MM.1S (cell line): Measurements from ENCODE around the gene MOBP.

ENCODE experiments used
- DNase-seq: peaks from one replicate; pipeline ENCODE4 v3.0.0-alpha.2; 2015
- H2AFZ ChIP-seq: fragments of 300-600 bp; sonication (generic); 2 replicates; pipeline ENCODE4 v1.6.0; 2016; ENCODE audit warnings: antibody characterized with exemption, low read length
- H3F3A ChIP-seq: fragments of 300-600 bp; sonication (generic); 2 replicates; pipeline ENCODE4 v1.6.1; 2016; ENCODE audit warnings: mild to moderate bottlenecking, antibody characterized with exemption, low read length, moderate library complexity, mixed read lengths; ENCODE audit not compliant: insufficient read depth
- H3K27ac ChIP-seq: fragments of 300-600 bp; sonication (generic); 2 replicates; pipeline ENCODE4 v1.5.1; 2016; ENCODE audit warnings: mild to moderate bottlenecking, low read length
- H3K27me3 ChIP-seq: fragments of 300-600 bp; sonication (generic); replicated peaks from 2 replicates; pipeline ENCODE4 v1.6.0; 2016; ENCODE audit warnings: low read length; ENCODE audit not compliant: insufficient read depth
- H3K36me3 ChIP-seq: fragments of 300-600 bp; sonication (generic); replicated peaks from 2 replicates; pipeline ENCODE4 v1.6.1; 2016; ENCODE audit warnings: mild to moderate bottlenecking, low read length, mixed read lengths; ENCODE audit not compliant: insufficient read depth
- H3K4me1 ChIP-seq: fragments of 300-600 bp; sonication (generic); 2 replicates; pipeline ENCODE4 v1.6.1; 2016; ENCODE audit warnings: low read length, mixed read lengths
- H3K4me2 ChIP-seq: fragments of 300-600 bp; sonication (generic); 2 replicates; pipeline ENCODE4 v1.6.0; 2016; ENCODE audit warnings: low read depth, low read length
- H3K4me3 ChIP-seq: fragments of 300-600 bp; sonication (generic); 2 replicates; pipeline ENCODE4 v1.5.1; 2016; ENCODE audit warnings: low read length, mixed read lengths
- H3K79me2 ChIP-seq: fragments of 300-600 bp; sonication (generic); 2 replicates; pipeline ENCODE4 v1.6.1; 2016; ENCODE audit warnings: mixed run types, low read length, mixed read lengths
- H3K9ac ChIP-seq: fragments of 300-600 bp; sonication (generic); 2 replicates; pipeline ENCODE4 v1.6.1; 2016; ENCODE audit warnings: low read length, mixed read lengths
- H3K9me2 ChIP-seq: fragments of 300-600 bp; sonication (generic); replicated peaks from 2 replicates; pipeline ENCODE4 v1.6.1; 2016; ENCODE audit warnings: mild to moderate bottlenecking, low read length, mixed read lengths; ENCODE audit not compliant: insufficient read depth
- H3K9me3 ChIP-seq: fragments of 300-600 bp; sonication (generic); replicated peaks from 2 replicates; pipeline ENCODE4 v1.6.1; 2016; ENCODE audit warnings: mild to moderate bottlenecking, low read length, mixed read lengths; ENCODE audit not compliant: insufficient read depth
- H4K20me1 ChIP-seq: fragments of 300-600 bp; sonication (generic); 2 replicates; pipeline ENCODE4 v1.6.1; 2016; ENCODE audit warnings: mild to moderate bottlenecking, low read length, moderate library complexity, mixed read lengths; ENCODE audit not compliant: insufficient read depth
- EZH2 ChIP-seq: fragments of 300-600 bp; sonication (generic); optimal IDR thresholded peaks from 2 replicates; pipeline ENCODE3; 2017; ENCODE audit warnings: low read depth, mild to moderate bottlenecking, antibody characterized with exemption, low read length, mixed read lengths
- EZH2phosphoT487 ChIP-seq: fragments of 300-600 bp; sonication (generic); IDR thresholded peaks from 2 replicates; pipeline ENCODE4 v1.6.1; 2018; ENCODE audit warnings: antibody characterized with exemption, low read length
- TF ChIP-seq, protein P1 (sequence below): fragments of 300-600 bp; sonication (generic); IDR thresholded peaks from 2 replicates; pipeline ENCODE4 v1.5.1; 2016; ENCODE audit warnings: antibody characterized with exemption, low read length, mixed read lengths

The MOBP gene

DNA sequence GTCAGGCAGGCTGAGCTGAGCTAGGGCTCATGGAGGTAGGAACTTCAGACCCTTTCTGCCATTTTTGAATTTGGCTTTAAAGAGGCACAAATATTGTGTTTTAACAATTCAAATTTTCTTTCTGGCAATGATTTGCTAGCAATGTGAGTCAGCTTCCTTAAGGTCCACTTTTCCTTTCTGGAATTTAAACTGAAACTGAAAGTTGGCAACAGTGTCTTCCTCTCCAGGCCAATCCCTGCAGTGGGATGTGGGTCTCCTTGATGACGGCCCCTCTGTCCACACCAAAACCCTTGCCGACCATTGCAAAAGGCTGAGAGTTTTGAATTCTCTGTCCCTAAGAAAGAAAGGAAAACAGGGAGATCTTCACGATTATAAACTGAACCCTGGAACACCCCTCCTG, 33.8 kb upstream of the MOBP start:
- Histone ChIP-seq H3K27ac (no peak overlapping the region), H3K36me3 (no peaks in the 10 kb centered on the region), H2AFZ (no peak overlapping the region), H3K9me2 (no peaks in the 10 kb centered on the region), H3K4me1 (no peaks in the 10 kb centered on the region), H3K4me3 (no peak overlapping the region), H3K27me3 (no peaks in the 10 kb centered on the region), H3K4me2 (no peak overlapping the region), H3K79me2 (no peaks in the 10 kb centered on the region), H3K9ac (no peak overlapping the region), H3K9me3 (no peaks in the 10 kb centered on the region), H4K20me1 (no peaks in the 10 kb centered on the region), H3F3A (no peaks in the 10 kb centered on the region)
- TF ChIP-seq EZH2: no peak
- TF ChIP-seq EZH2phosphoT487: no peak
- TF ChIP-seq, protein P1, sequence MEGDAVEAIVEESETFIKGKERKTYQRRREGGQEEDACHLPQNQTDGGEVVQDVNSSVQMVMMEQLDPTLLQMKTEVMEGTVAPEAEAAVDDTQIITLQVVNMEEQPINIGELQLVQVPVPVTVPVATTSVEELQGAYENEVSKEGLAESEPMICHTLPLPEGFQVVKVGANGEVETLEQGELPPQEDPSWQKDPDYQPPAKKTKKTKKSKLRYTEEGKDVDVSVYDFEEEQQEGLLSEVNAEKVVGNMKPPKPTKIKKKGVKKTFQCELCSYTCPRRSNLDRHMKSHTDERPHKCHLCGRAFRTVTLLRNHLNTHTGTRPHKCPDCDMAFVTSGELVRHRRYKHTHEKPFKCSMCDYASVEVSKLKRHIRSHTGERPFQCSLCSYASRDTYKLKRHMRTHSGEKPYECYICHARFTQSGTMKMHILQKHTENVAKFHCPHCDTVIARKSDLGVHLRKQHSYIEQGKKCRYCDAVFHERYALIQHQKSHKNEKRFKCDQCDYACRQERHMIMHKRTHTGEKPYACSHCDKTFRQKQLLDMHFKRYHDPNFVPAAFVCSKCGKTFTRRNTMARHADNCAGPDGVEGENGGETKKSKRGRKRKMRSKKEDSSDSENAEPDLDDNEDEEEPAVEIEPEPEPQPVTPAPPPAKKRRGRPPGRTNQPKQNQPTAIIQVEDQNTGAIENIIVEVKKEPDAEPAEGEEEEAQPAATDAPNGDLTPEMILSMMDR: no peak
- no peak for DNase-seq

DNA sequence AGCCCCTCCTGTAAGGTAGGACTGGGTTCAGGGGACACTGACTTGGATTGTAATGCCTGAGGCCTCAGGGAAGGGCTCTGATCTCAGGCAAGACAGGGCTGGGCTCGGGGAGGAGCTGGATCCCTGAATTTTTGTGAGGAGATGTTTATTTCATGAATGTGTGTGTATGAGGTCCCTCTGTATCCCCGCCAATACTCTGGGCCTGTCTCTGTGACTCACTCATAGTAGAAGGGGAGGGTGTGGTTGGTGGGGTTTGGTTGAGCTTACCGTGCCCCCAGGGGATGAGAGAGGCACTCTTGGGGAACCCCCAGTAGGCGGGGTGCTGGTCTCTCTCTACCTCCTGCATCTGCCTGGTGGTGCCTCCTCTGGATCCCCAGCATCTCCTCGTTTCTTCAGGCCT, 32.9 kb upstream of the MOBP start:
- TF ChIP-seq, protein P1: no peak
- TF ChIP-seq EZH2phosphoT487 (no peak), EZH2 (no peak)
- H3K27ac ChIP-seq: no peak overlapping the region

DNA sequence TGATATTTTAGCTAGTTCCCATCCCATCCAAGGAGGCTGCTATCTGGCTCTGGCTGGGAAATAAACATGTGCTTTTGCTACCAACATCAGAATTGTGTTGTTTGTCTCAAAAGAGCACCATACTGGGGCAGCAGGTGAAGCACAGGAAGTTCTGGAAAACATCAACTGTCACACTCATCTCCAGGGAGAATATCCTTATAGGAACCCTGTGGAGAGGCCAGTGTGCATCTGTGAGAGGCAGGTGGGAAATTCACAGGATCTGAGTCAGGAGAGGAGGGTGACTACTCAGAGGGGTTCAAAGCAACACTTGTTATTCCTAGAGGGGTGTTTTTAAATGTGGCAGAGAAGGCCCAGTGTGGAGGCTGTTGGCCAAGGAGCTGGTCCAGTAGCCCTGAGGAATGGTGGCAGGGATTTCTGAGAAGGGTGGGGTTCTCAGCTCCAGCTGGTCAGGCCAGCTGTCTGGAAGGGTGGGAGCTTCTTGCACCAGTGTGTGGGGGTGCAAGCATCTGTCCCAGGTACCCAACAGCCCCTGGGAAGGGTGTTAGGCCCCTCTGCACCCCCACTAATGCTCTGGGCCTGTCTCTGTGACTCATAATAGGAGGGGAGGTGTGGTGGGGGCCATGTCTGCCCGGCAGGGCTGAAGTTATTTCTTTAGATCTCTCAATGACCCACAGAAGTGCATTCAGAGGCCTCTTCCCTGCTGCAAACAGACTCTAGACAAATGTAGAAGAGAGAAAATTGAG, 32.3 kb upstream of the MOBP start:
- no peaks in the 10 kb centered on the region for H4K20me1 ChIP-seq
- H3K9me3 ChIP-seq: no peaks in the 10 kb centered on the region
- H3K27me3 ChIP-seq: no peaks in the 10 kb centered on the region
- H2AFZ ChIP-seq: no peak overlapping the region
- H3F3A ChIP-seq: no peaks in the 10 kb centered on the region
- H3K9me2 ChIP-seq: no peaks in the 10 kb centered on the region
- TF ChIP-seq EZH2 (no peak), EZH2phosphoT487 (no peak)
- TF ChIP-seq, protein P1: no peak
- H3K27ac ChIP-seq: no peak overlapping the region
- no peaks in the 10 kb centered on the region for H3K36me3 ChIP-seq
- no peak overlapping the region for H3K9ac ChIP-seq
- no peaks in the 10 kb centered on the region for H3K4me1 ChIP-seq
- no peak for DNase-seq
- no peaks in the 10 kb centered on the region for H3K79me2 ChIP-seq
- no peak overlapping the region for H3K4me3 ChIP-seq
- H3K4me2 ChIP-seq: no peak overlapping the region

More for the DNA sequence above, 32.9 kb upstream of the MOBP start:
- Histone ChIP-seq H3K4me1 (no peaks in the 10 kb centered on the region), H3K9ac (no peak overlapping the region), H3K9me2 (no peaks in the 10 kb centered on the region), H2AFZ (no peak overlapping the region), H3K4me3 (no peak overlapping the region), H3K79me2 (no peaks in the 10 kb centered on the region), H3K27me3 (no peaks in the 10 kb centered on the region), H3K4me2 (no peak overlapping the region), H3K36me3 (no peaks in the 10 kb centered on the region), H3F3A (no peaks in the 10 kb centered on the region), H3K9me3 (no peaks in the 10 kb centered on the region), H4K20me1 (no peaks in the 10 kb centered on the region)
- DNase-seq: no peak
